Liver (tissue), 9 donors: ENCODE measurements around the gene SKAP1. TPM values are rescaled to one million over a fixed set of nuclear protein-coding genes. Genes with fewer than 3 reads are reported as not detected.
"Not testable (repeated sequence)": the region's sequence is repeated elsewhere in the genome, so short reads cannot be mapped to it uniquely, and the experiment has no call there.

Source experiments
- DNase-seq: peaks from one replicate; pipeline ENCODE4 v3.0.0-alpha.2; 2017; ENCODE audit warnings: low spot score
- H3K27ac ChIP-seq, 2 donors: one replicate each; pipeline ENCODE4 v1.7.0; 2013; ENCODE audit warnings: inconsistent platforms in 2 of 2, low read length in 2 of 2, control low read depth in 1 of 2, low read depth in 1 of 2, mild to moderate bottlenecking in 1 of 2
- H3K27me3 ChIP-seq, 4 donors: one replicate each; pipeline versions ENCODE4 v1.6.1 to v1.7.0; 2013; ENCODE audit warnings: low read length in 3 of 4, inconsistent platforms in 1 of 4, mild to moderate bottlenecking in 1 of 4, moderate library complexity in 1 of 4; ENCODE audit not compliant: control insufficient read depth in 4 of 4, insufficient read depth in 4 of 4
- H3K36me3 ChIP-seq, 4 donors: one replicate each; pipeline versions ENCODE4 v1.6.1 to v1.7.0; 2013; ENCODE audit warnings: low read length in 3 of 4, mild to moderate bottlenecking in 3 of 4, low read depth in 1 of 4, moderate library complexity in 1 of 4; ENCODE audit not compliant: control insufficient read depth in 4 of 4, insufficient read depth in 3 of 4
- H3K4me1 ChIP-seq, 4 donors: one replicate each; pipeline versions ENCODE4 v1.6.1 to v1.7.0; 2013; ENCODE audit warnings: low read length in 3 of 4, mild to moderate bottlenecking in 3 of 4, moderate library complexity in 1 of 4; ENCODE audit not compliant: control insufficient read depth in 4 of 4, insufficient read depth in 4 of 4
- H3K4me3 ChIP-seq, 3 donors: one replicate each; pipeline versions ENCODE4 v1.6.1 to v1.7.0; 2013; ENCODE audit warnings: low read length in 3 of 3, control low read depth in 1 of 3, low read depth in 1 of 3, mild to moderate bottlenecking in 1 of 3
- H3K9ac ChIP-seq, 2 donors: one replicate each; pipeline ENCODE4 v1.7.0; 2013; ENCODE audit warnings: low read length in 2 of 2, mild to moderate bottlenecking in 2 of 2, moderate library complexity in 2 of 2, control low read depth in 1 of 2, low read depth in 1 of 2
- H3K9me3 ChIP-seq, 4 donors: one replicate each; pipeline versions ENCODE4 v1.6.1 to v1.7.0; 2013; ENCODE audit warnings: low read length in 3 of 4; ENCODE audit not compliant: control insufficient read depth in 4 of 4
- CTCF ChIP-seq: fragments of 150-350 bp; IDR thresholded peaks from 2 replicates; pipeline ENCODE4 v1.5.1; 2017; ENCODE audit warnings: improper control_type of control experiment, low read depth, low read length; ENCODE audit not compliant: missing input control
- FOXA1 ChIP-seq: IDR thresholded peaks from 2 replicates; pipeline ENCODE4 v1.6.1; 2016; ENCODE audit warnings: antibody characterized with exemption
- FOXA2 ChIP-seq: IDR thresholded peaks from 2 replicates; pipeline ENCODE4 v1.6.1; 2016; ENCODE audit warnings: antibody characterized with exemption
- GABPA ChIP-seq, 2 donors: IDR thresholded peaks in 1 of 2; conservative IDR thresholded peaks in 1 of 2; 2 replicates each; pipeline ENCODE4 v1.6.1; 2016; ENCODE audit warnings: antibody characterized with exemption in 2 of 2, mild to moderate bottlenecking in 1 of 2, moderate library complexity in 1 of 2
- HNF4A ChIP-seq, 2 donors: conservative IDR thresholded peaks; 2 replicates each; pipeline ENCODE4 v1.6.1; 2016; ENCODE audit warnings: antibody characterized with exemption in 2 of 2, mild to moderate bottlenecking in 2 of 2
- MAX ChIP-seq: IDR thresholded peaks from 2 replicates; pipeline ENCODE4 v1.6.1; 2016; ENCODE audit warnings: antibody characterized with exemption
- NR2F2 ChIP-seq: IDR thresholded peaks from 2 replicates; pipeline ENCODE4 v1.6.1; 2016; ENCODE audit warnings: antibody characterized with exemption
- RAD21 ChIP-seq, 2 donors: IDR thresholded peaks; 2 replicates each; pipeline ENCODE4 v1.6.1; 2016; ENCODE audit warnings: antibody characterized with exemption in 2 of 2, mild to moderate bottlenecking in 2 of 2
- REST ChIP-seq: IDR thresholded peaks from 2 replicates; pipeline ENCODE4 v1.6.1; 2016; ENCODE audit warnings: antibody characterized with exemption, mild to moderate bottlenecking
- RXRA ChIP-seq, 2 donors: IDR thresholded peaks; 2 replicates each; pipeline ENCODE4 v1.6.1; 2017 to 2018; ENCODE audit warnings: antibody characterized with exemption in 2 of 2, mild to moderate bottlenecking in 1 of 2
- SP1 ChIP-seq: IDR thresholded peaks from 2 replicates; pipeline ENCODE4 v1.6.1; 2018; ENCODE audit warnings: antibody characterized with exemption, mild to moderate bottlenecking
- TAF1 ChIP-seq: conservative IDR thresholded peaks from 2 replicates; pipeline ENCODE4 v1.6.1; 2016; ENCODE audit warnings: antibody characterized with exemption, mild to moderate bottlenecking
- YY1 ChIP-seq: IDR thresholded peaks from 2 replicates; pipeline ENCODE4 v1.6.1; 2016; ENCODE audit warnings: antibody characterized with exemption, mild to moderate bottlenecking
- WGBS: extraction: QIAGEN DNeasy Blood & Tissue Kit; methylation state at CpG from one replicate; pipeline ENCODE4 v1.1.7; 2013; 5-methylcytosine and 5-hydroxymethylcytosine counted together
- polyA plus RNA-seq, 2 donors: library from polyadenylated mRNA; stranded (reverse) in 1 of 2; unstranded in 1 of 2; fragments of 200-250 nt in 1 of 2; fragments of >200 nt in 1 of 2; fragmentation: Nextera tagmentation in 1 of 2; extraction: Ambion mirVana in 1 of 2; gene quantifications; one replicate each; pipeline versions ENCODE4 v1.2.1 to v1.2.3, GENCODE V29; 2013 to 2015
- total RNA-seq, 2 donors: library from RNA; depleted of rRNA; stranded (reverse); fragments of >200 nt; gene quantifications; one replicate each; pipeline ENCODE4 v1.2.3, GENCODE V29; 2014
- TF ChIP-seq, protein P1 (sequence below): IDR thresholded peaks from 2 replicates; pipeline ENCODE4 v1.6.1; 2016; ENCODE audit warnings: antibody characterized with exemption
- donor health status: healthy.
- donor health status: healthy.
- donor health status: healthy.
- donor health status: healthy.
- donor health status: healthy.

SKAP1 gene
- total and polyA plus RNA-seq, 4 donors, result 2.5 to 20.8 (median 11.3) TPM

DNA sequence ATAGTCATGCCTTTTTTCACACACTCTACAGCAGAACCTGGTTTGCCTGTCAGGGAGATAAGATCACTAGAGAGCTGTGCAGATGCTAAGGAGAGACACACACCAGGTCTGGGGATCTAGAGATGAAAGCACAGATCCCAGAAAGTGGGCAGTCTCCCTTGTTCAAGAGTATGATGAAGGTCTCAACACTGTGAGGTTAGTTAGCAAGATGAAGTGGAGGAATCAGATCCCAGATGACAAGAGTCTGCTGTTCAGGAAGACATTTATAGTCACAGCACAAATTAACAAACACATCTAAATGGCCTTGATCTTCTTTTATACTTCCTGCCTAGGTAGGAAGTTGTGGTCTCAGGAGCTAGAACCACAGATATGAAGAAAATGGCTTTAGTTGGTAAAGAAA lies 23.4 kb upstream of the SKAP1 start:
- Histone ChIP-seq H3K4me3 (no peak overlapping the region), H3K9me3 (no peaks in the 10 kb centered on the region), H3K27me3 (peaks cover 0 to 7% (median 0%) of the 10 kb centered on the region in 4 donors), H3K4me1 (peaks cover 0 to 9% (median 6%) of the 10 kb centered on the region in 4 donors), H3K36me3 (no peaks in the 10 kb centered on the region), H3K27ac (no peak overlapping the region), H3K9ac (no peak overlapping the region)
- DNase-seq, result no peak
- TF ChIP-seq GABPA (IDR thresholded peaks at IDR 0.05 in 1 of 2, conservative IDR thresholded peaks at IDR 0.05 in 1 of 2) (no peak), CTCF (no peak), HNF4A (conservative IDR thresholded peaks at IDR 0.05) (no peak), NR2F2 (no peak), YY1 (no peak), TAF1 (no peak), SP1 (no peak), RAD21 (IDR thresholded peaks at IDR 0.05) (no peak), RXRA (IDR thresholded peaks at IDR 0.05) (no peak), MAX (no peak), FOXA1 (no peak), FOXA2 (no peak), REST (no peak)
- TF ChIP-seq, protein P1, sequence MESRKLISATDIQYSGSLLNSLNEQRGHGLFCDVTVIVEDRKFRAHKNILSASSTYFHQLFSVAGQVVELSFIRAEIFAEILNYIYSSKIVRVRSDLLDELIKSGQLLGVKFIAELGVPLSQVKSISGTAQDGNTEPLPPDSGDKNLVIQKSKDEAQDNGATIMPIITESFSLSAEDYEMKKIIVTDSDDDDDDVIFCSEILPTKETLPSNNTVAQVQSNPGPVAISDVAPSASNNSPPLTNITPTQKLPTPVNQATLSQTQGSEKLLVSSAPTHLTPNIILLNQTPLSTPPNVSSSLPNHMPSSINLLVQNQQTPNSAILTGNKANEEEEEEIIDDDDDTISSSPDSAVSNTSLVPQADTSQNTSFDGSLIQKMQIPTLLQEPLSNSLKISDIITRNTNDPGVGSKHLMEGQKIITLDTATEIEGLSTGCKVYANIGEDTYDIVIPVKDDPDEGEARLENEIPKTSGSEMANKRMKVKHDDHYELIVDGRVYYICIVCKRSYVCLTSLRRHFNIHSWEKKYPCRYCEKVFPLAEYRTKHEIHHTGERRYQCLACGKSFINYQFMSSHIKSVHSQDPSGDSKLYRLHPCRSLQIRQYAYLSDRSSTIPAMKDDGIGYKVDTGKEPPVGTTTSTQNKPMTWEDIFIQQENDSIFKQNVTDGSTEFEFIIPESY, result no peak

DNA sequence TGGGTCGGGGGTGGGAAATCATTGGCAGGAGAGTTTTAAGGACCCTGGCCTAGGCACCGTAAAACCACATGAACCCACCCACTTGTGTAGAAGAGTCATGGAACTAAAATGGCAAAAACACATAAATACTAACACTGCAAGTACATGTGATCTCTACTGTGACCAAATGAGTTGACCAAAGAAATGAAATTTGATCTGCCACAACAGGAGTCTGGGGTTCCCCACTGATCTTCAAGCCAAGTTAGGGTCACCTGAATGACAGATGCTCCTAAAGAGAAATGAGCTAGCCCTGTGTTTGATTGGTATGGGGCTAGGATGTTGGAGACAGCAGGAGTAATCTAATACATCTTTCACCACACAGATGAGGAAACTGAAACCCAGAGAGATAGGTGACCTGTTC lies 21.5 kb upstream of the SKAP1 start:
- H3K27ac ChIP-seq, result no peak overlapping the region
- no peaks in the 10 kb centered on the region for H3K9me3 ChIP-seq
- DNase-seq, result no peak
- H3K4me3 ChIP-seq, result no peak overlapping the region
- TF ChIP-seq CTCF (no peak), GABPA (IDR thresholded peaks at IDR 0.05 in 1 of 2, conservative IDR thresholded peaks at IDR 0.05 in 1 of 2) (no peak), MAX (no peak)
- peaks cover 0 to 4% (median 0%) of the 10 kb centered on the region in 4 donors for H3K27me3 ChIP-seq
- WGBS, result 79% methylated on average over 2 of the region's 2 CpGs
- no peaks in the 10 kb centered on the region for H3K4me1 ChIP-seq
- no peaks in the 10 kb centered on the region for H3K36me3 ChIP-seq
- no peak overlapping the region for H3K9ac ChIP-seq

- H3K27ac ChIP-seq, H3K9ac ChIP-seq, H3K36me3 ChIP-seq, H3K4me3 ChIP-seq, H3K9me3 ChIP-seq, DNase-seq, H3K27me3 ChIP-seq, H3K4me1 ChIP-seq: not testable (repeated sequence)
- WGBS, result 83% methylated on average over 3 of the region's 3 CpGs
Observed at GRCh38 chr17:48449335-48449734, 19.3 kb upstream of the SKAP1 start.
